Sigmoid colon (tissue), 7 donors: ENCODE data around the gene TSNAXIP1. TPM values are rescaled to one million over a fixed set of nuclear protein-coding genes. Genes with fewer than 3 reads are reported as not detected.

Experiments used
- DNase-seq: peaks from one replicate; pipeline ENCODE4 v3.0.0-alpha.2; 2019
- H3K27ac ChIP-seq, 4 donors: fragments of 200-600 bp; sonication (generic); one replicate each; pipeline ENCODE4 v1.5.1; 2016 to 2019; ENCODE audit warnings: mild to moderate bottlenecking in 1 of 4
- H3K27me3 ChIP-seq, 3 donors: fragments of 200-600 bp; sonication (generic); one replicate each; pipeline ENCODE4 v1.5.1; 2019; ENCODE audit warnings: mild to moderate bottlenecking in 1 of 3
- H3K36me3 ChIP-seq, 4 donors: fragments of 200-600 bp; sonication (generic); one replicate each; pipeline ENCODE4 v1.5.1; 2016 to 2019
- H3K4me1 ChIP-seq, 4 donors: fragments of 200-600 bp; sonication (generic); one replicate each; pipeline ENCODE4 v1.5.1; 2017 to 2019
- H3K4me3 ChIP-seq, 4 donors: fragments of 200-600 bp; sonication (generic); one replicate each; pipeline ENCODE4 v1.5.1; 2017 to 2019; ENCODE audit warnings: mild to moderate bottlenecking in 2 of 4, moderate library complexity in 1 of 4
- H3K9me3 ChIP-seq, 4 donors: fragments of 200-600 bp in 3 of 4; sonication (generic) in 3 of 4; one replicate each; pipeline versions ENCODE4 v1.5.1 to v1.6.1; 2013 to 2019
- CTCF ChIP-seq, 4 experiments: fragments of 450-650 bp in 3 of 4; fragments of 200-600 bp in 1 of 4; IDR thresholded peaks; one replicate each; pipeline ENCODE4 v1.5.1; 2016 to 2019; ENCODE audit warnings: antibody characterized with exemption in 4 of 4, mild to moderate bottlenecking in 3 of 4, moderate library complexity in 2 of 4
- EP300 ChIP-seq, 4 donors: sonication (generic); formaldehyde crosslinking; IDR thresholded peaks; one replicate each; pipeline ENCODE4 v1.6.1; 2017; ENCODE audit warnings: antibody characterized with exemption in 4 of 4
- POLR2A ChIP-seq, 2 donors: fragments of 450-650 bp; IDR thresholded peaks; one replicate each; pipeline ENCODE4 v1.6.1; 2016; ENCODE audit warnings: antibody characterized with exemption in 2 of 2, mild to moderate bottlenecking in 2 of 2, moderate library complexity in 2 of 2
- POLR2AphosphoS5 ChIP-seq, 4 donors: sonication (generic); formaldehyde crosslinking; IDR thresholded peaks; one replicate each; pipeline ENCODE4 v1.6.1; 2017; ENCODE audit warnings: antibody characterized with exemption in 4 of 4
- WGBS, 2 donors: extraction: QIAGEN DNeasy Blood & Tissue Kit; methylation state at CpG; one replicate each; pipeline ENCODE4 v1.1.7; 2013; 5-methylcytosine and 5-hydroxymethylcytosine counted together
- intact Hi-C: fragments of 100-400 bp; cut with DNase I; formaldehyde crosslinking; loops from one replicate; pipeline ENCODE4 v1.15.1; 2023
- polyA plus RNA-seq, 3 donors: library from polyadenylated mRNA; stranded (reverse); fragments of 200-250 nt; gene quantifications; one replicate each; pipeline ENCODE4 v1.2.3, GENCODE V29; 2013
- total RNA-seq, 4 donors: library from RNA; depleted of rRNA; stranded (reverse); fragments of >200 nt; gene quantifications; one replicate each; pipeline ENCODE4 v1.1.0, GENCODE V29; 2016
- donor health status: healthy with polysubstance abuse.
- donor health status: Bipolar disorder and iron deficiency.
- donor health status: healthy.

TSNAXIP1 gene
- total and polyA plus RNA-seq, 7 donors: 0.60 to 2.9 (median 1.4) TPM; not detected in 1

DNA sequence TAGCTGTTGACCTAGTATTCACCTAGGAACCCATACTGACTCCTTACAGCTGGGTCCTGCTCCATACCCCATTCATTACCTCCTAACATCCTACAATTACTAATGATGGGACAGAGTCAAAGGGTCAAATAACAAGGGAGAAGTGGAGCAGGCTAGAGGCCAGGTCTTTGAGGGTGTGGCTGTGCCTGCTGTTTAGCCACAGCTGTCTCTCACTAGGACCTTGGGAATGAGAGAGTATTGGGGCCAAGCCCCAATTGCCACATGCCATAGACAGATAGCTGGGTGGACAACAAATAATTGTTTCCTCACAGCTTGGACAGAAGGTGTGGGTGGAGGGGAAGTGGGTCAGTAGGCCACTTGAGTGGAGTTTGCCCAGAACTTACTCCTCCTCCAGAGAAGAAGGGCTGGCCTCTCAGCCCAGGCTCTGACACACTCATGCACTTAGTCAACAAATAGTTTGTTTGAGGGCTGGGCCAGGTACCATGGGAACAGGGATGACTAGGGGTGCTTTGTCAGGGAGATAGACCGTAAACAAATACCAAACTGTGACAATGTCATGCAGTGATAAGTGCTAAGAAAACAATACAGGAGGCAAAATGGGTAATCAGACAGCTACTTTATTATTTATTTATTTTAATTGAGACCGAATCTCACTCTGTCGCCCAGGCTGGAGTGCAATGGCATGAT lies 51.0 kb downstream of the TSNAXIP1 start:
- no peak overlapping the region for H3K4me3 ChIP-seq
- TF ChIP-seq POLR2AphosphoS5 (IDR thresholded peaks at IDR 0.05) (peak in 3 of 4 donors; percentile 14 to 57 (median 24)), CTCF (IDR thresholded peaks at IDR 0.05) (no peak)

DNA sequence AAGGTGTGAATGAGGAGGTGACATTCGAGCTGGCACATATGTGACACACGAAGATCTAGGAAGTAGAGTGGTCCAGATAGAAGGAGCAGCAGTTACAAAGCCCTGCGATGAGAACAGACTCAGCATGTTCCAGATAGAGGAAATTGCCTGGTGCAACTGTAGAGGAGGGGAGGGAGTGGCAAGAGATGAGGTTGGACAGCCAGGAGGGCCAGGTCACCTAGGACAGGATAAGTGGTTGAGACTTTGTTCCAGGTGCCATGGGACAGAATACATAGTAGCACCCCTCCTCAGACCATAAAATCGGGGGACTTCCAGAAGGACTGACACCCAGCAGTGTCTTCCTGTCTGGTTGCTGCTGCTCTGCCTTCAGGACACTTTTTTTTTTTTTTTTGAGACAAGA lies 51.8 kb downstream of the TSNAXIP1 start:
- Histone ChIP-seq H3K27ac (peak overlapping the region; percentile 51 to 73 (median 61)), H3K27me3 (no peaks in the 10 kb centered on the region), H3K36me3 (peaks cover 0 to 13% (median 0%) of the 10 kb centered on the region in 4 donors), H3K9me3 (no peaks in the 10 kb centered on the region), H3K4me3 (no peak overlapping the region), H3K4me1 (peaks cover 0 to 58% (median 46%) of the 10 kb centered on the region in 4 donors)
- intact Hi-C loops: no loop called here
- no peak for TF ChIP-seq POLR2A (IDR thresholded peaks at IDR 0.05)
- TF ChIP-seq CTCF (IDR thresholded peaks at IDR 0.05): no peak
- TF ChIP-seq POLR2AphosphoS5 (IDR thresholded peaks at IDR 0.05): no peak
- no peak for TF ChIP-seq EP300 (IDR thresholded peaks at IDR 0.05)
- DNase-seq: no peak
- WGBS, 2 donors: 35 to 62% methylated on average over 4 of the region's 4 CpGs

More for the DNA sequence above, 51.0 kb downstream of the TSNAXIP1 start:
- Histone ChIP-seq H3K27ac (peak overlapping the region; percentile 51 to 73 (median 64)), H3K9me3 (no peaks in the 10 kb centered on the region), H3K4me1 (peaks cover 0 to 50% (median 37%) of the 10 kb centered on the region in 4 donors), H3K36me3 (peaks cover 0 to 13% (median 0%) of the 10 kb centered on the region in 4 donors), H3K27me3 (no peaks in the 10 kb centered on the region)
- intact Hi-C loops: no loop called here
- 10 to 65% methylated on average over 3 of the region's 3 CpGs for WGBS, 2 donors
- DNase-seq: peak; percentile 91

DNA sequence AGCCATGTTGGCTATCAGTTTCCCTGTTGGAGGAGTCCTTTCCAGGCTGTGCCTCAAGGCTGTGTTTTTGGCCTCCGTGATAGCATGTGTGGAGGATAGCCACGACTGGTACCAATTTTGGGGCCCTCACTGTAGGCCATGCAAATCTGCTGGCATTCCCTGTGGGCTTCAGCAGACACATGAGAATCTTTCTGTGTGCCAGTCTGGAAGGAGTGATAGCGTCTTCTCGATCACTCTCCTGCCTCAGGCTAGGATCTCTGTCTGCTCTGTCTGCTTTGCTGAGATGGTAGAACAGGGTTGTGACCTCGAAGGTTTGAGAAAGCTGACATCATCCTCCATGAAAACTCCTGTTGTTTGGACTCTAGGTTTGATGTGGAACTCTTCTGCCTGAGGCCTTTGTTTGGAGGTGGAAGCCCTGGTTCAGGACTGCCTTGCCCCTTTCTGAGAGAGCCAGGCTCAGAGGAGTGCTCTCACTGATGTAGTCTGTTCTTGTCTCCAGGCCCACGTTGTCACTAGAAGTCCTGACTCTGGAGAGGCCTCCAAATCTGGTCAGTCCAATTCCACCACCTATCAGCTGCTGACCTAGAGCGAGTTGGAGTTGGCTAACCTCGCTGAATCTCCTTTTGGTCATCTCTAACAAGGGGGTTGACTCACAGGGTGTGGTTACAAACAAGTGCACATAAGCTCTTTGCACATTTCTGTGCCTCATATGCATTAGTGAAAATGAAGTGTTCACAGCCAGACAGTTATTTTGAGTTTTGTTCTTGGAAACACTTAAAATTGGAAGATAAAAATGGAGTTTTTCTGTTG lies 54.1 kb downstream of the TSNAXIP1 start:
- H3K36me3 ChIP-seq: peaks cover 0 to 13% (median 6%) of the 10 kb centered on the region in 4 donors
- peak overlapping the region in 1 of 4 donors; percentile 88 for H3K27ac ChIP-seq
- H3K4me3 ChIP-seq: no peak overlapping the region
- no peaks in the 10 kb centered on the region for H3K27me3 ChIP-seq
- intact Hi-C loops: no loop called here
- 80 to 91% methylated on average over 8 of the region's 8 CpGs for WGBS, 2 donors
- no peaks in the 10 kb centered on the region for H3K9me3 ChIP-seq
- DNase-seq: no peak
- TF ChIP-seq POLR2A (IDR thresholded peaks at IDR 0.05) (no peak), EP300 (IDR thresholded peaks at IDR 0.05) (no peak), POLR2AphosphoS5 (IDR thresholded peaks at IDR 0.05) (no peak), CTCF (IDR thresholded peaks at IDR 0.05) (no peak)
- peaks cover 0 to 55% (median 44%) of the 10 kb centered on the region in 4 donors for H3K4me1 ChIP-seq

- no peak for TF ChIP-seq POLR2AphosphoS5 (IDR thresholded peaks at IDR 0.05)
- no peak for TF ChIP-seq CTCF (IDR thresholded peaks at IDR 0.05)
- 90 to 94% methylated on average over 6 of the region's 6 CpGs for WGBS, 2 donors
- H3K36me3 ChIP-seq: peaks cover 0 to 18% (median 14%) of the 10 kb centered on the region in 4 donors
- peak overlapping the region in 3 of 4 donors; percentile 65 to 88 (median 77) for H3K27ac ChIP-seq
- H3K9me3 ChIP-seq: no peaks in the 10 kb centered on the region
- H3K4me3 ChIP-seq: no peak overlapping the region
- peaks cover 0 to 49% (median 39%) of the 10 kb centered on the region in 4 donors for H3K4me1 ChIP-seq
- intact Hi-C loops: no loop called here
- DNase-seq: no peak
- no peaks in the 10 kb centered on the region for H3K27me3 ChIP-seq
Measured at GRCh38 chr16:67861877-67862276, 55.2 kb downstream of the TSNAXIP1 start.
